ENCODE measurements around the gene GUCY1A2. TPM values are rescaled to one million over a fixed set of nuclear protein-coding genes. Genes with fewer than 3 reads are reported as not detected.

GUCY1A2 gene
- total RNA-seq, 5 donors from 2014 or later (not counting 1 experiment from before 2014, with no cell fraction given): 0.03 to 0.18 (median 0.09) TPM

DNA sequence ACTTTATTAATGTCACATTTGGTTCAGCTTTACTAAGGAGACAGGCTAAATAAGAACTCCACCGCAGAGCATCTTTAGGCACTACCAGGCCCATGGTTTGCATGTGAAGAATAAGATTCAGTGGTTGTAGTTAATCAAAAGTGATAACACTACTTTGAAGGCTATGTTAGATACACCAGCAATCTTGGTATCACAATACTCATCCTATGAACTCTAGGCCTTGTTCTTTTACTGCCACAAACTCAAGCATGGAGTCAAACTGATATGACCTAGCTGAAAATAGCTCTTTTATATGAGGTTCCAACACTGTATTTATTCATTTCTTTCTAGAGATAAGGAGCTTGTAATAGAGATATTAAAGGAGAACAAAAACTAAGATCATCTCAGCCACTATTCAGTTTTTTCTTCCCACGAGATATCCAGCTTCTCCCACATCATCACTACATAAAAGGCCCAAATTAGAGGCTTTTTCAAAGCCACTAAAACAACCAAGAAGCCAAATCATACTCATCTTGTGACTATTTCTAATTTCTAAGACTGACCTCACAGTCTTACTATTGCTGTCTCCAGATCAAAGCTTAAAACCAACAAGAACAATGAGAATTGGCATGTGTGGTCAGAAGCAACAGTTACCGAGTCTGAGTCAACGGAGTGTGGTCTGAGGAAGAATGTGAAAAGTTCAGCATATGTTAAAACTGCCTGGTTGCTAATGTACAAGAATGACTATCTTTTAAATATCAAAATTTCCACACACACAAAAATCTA lies 25.1 kb upstream of the GUCY1A2 start:
- H3K36me3 ChIP-seq (ENCODE audit: control insufficient read depth in 2 of 2, extremely low read depth in 1 of 2, insufficient read depth in 1 of 2, low read length in 1 of 2): no peaks in the 10 kb centered on the region
- ChIA-PET POLR2A (no interaction called here), CTCF (no interaction called here)
- no peak for ATAC-seq (replicated peaks in 1 of 4)
- H3K4me1 Mint-ChIP-seq: no peaks in the 10 kb centered on the region
- no peaks in the 10 kb centered on the region for H3K36me3 Mint-ChIP-seq
- H3K9me3 ChIP-seq: no peaks in the 10 kb centered on the region
- no peaks in the 10 kb centered on the region for H3K27me3 ChIP-seq (replicated peaks in 1 of 2; ENCODE audit: control insufficient read depth in 2 of 2, extremely low read depth in 1 of 2, insufficient read depth in 2 of 2, low read length in 1 of 2)
- H3K27ac ChIP-seq (ENCODE audit: low read length): no peak overlapping the region
- H3K9me3 Mint-ChIP-seq: peaks cover 0 to 8% (median 2%) of the 10 kb centered on the region in 3 donors
- no peak overlapping the region for H3K4me3 Mint-ChIP-seq
- H3K4me3 ChIP-seq (ENCODE audit: control insufficient read depth in 1 of 2, extremely low read depth in 1 of 2, low read length in 1 of 2): no peak overlapping the region
- no peaks in the 10 kb centered on the region for H3K4me1 ChIP-seq (ENCODE audit: control insufficient read depth in 1 of 2, extremely low read depth in 1 of 2, insufficient read depth in 2 of 2, low read length in 2 of 2)
- H3K27ac Mint-ChIP-seq: no peak overlapping the region
- no CpG with 5 or more reads among the region's 4 CpGs for WGBS (ENCODE audit: insufficient coverage)
- DNase-seq: no peak
- no peaks in the 10 kb centered on the region for H3K27me3 Mint-ChIP-seq

DNA sequence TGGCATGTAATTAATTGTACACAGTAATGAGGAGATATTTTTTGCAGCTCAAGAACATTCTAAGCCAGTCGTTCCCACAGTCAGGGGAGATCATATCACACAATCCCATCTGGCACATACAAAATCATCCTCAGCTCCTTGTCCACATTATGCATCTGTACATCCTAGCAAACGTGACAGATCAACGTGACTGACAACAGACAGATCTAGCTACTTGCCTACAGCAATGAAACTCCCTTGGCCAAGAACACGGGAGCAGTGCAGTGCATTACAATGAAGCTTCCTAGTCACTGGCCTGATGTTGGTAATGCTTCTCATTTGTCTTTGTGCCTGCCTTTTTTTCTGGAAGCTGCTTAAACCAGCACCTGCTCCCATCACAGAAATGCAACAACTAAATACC lies 24.5 kb upstream of the GUCY1A2 start:
- Histone ChIP-seq H3K9me3 (no peaks in the 10 kb centered on the region), H3K4me3 (ENCODE audit: control insufficient read depth in 1 of 2, extremely low read depth in 1 of 2, low read length in 1 of 2) (no peak overlapping the region), H3K4me1 (ENCODE audit: control insufficient read depth in 1 of 2, extremely low read depth in 1 of 2, insufficient read depth in 2 of 2, low read length in 2 of 2) (no peaks in the 10 kb centered on the region), H3K27me3 (replicated peaks in 1 of 2; ENCODE audit: control insufficient read depth in 2 of 2, extremely low read depth in 1 of 2, insufficient read depth in 2 of 2, low read length in 1 of 2) (no peaks in the 10 kb centered on the region), H3K36me3 (ENCODE audit: control insufficient read depth in 2 of 2, extremely low read depth in 1 of 2, insufficient read depth in 1 of 2, low read length in 1 of 2) (no peaks in the 10 kb centered on the region), H3K27ac (ENCODE audit: low read length) (no peak overlapping the region)
- H3K9me3 Mint-ChIP-seq: peaks cover 0 to 6% (median 0%) of the 10 kb centered on the region in 3 donors
- POLR2A ChIA-PET: no interaction called here
- WGBS (ENCODE audit: insufficient coverage): 51% methylated on average over 4 of the region's 4 CpGs
- no peaks in the 10 kb centered on the region for H3K36me3 Mint-ChIP-seq
- CTCF ChIA-PET: no interaction called here
- no peak for DNase-seq
- no peaks in the 10 kb centered on the region for H3K4me1 Mint-ChIP-seq
- H3K27me3 Mint-ChIP-seq: no peaks in the 10 kb centered on the region
- no peak overlapping the region for H3K27ac Mint-ChIP-seq
- no peak for ATAC-seq (replicated peaks in 1 of 4)
- H3K4me3 Mint-ChIP-seq: no peak overlapping the region

DNA sequence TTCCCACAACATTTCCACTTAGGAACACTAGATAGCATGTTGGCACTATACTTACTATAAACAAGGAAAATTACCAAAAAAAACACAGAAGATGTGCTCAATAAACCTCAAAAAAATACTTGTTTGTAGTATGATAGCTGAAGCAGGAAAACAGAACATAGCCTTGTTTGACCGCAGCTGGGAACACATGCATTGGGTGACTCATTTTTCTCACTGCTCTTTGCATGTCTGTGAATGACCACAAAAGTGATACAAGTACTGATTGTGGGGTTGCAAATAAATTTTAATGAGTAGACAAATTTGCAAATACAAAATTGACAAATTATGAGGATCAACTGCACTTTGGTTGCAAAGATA lies 22.8 kb upstream of the GUCY1A2 start:
- no peak overlapping the region for H3K27ac ChIP-seq (ENCODE audit: low read length)

DNA sequence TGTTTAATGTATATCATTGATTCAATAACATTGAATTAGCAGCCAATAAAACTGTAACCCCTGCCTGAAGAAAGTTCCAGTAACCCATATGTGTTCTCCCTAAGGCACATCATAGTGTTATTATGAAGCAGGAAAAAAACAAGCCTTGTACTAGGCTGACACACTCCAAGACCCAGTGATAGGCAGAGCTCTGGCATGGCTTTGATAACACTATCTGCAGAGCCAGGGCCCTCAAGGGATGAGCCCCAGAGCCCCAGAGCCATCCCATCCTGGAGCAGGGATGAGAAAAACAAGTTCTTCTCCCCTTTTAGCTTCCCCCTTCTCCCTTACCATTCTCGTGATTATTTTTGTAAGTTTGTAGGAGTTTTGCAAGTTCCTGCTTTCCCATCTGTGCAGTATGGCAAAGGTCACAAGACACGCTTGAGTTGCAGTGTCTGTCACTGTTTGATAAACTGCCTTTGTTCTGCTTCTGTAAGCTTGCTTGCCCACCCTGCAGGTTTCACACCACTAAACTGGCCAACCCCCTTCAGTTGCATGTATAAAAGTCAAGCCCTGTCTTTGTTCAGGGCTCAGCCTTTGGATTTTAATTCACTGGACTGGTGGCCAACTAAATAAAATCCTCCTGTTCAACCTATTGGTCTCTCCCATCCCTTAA lies 22.3 kb upstream of the GUCY1A2 start:
- CTCF ChIA-PET: no interaction called here
- Mint-ChIP-seq H3K4me1 (no peaks in the 10 kb centered on the region), H3K27me3 (no peaks in the 10 kb centered on the region), H3K36me3 (no peaks in the 10 kb centered on the region), H3K27ac (no peak overlapping the region), H3K4me3 (no peak overlapping the region), H3K9me3 (peaks cover 0 to 6% (median 0%) of the 10 kb centered on the region in 3 donors)
- Histone ChIP-seq H3K27me3 (replicated peaks in 1 of 2; ENCODE audit: control insufficient read depth in 2 of 2, extremely low read depth in 1 of 2, insufficient read depth in 2 of 2, low read length in 1 of 2) (no peaks in the 10 kb centered on the region), H3K9me3 (no peaks in the 10 kb centered on the region), H3K4me1 (ENCODE audit: control insufficient read depth in 1 of 2, extremely low read depth in 1 of 2, insufficient read depth in 2 of 2, low read length in 2 of 2) (no peaks in the 10 kb centered on the region), H3K27ac (ENCODE audit: low read length) (no peak overlapping the region), H3K4me3 (ENCODE audit: control insufficient read depth in 1 of 2, extremely low read depth in 1 of 2, low read length in 1 of 2) (no peak overlapping the region), H3K36me3 (ENCODE audit: control insufficient read depth in 2 of 2, extremely low read depth in 1 of 2, insufficient read depth in 1 of 2, low read length in 1 of 2) (no peaks in the 10 kb centered on the region)
- no peak for DNase-seq
- POLR2A ChIA-PET: no interaction called here
- WGBS (ENCODE audit: insufficient coverage): 64% methylated on average over 2 of the region's 2 CpGs
- no peak for ATAC-seq (replicated peaks in 1 of 4)

More for the DNA sequence above, 22.8 kb upstream of the GUCY1A2 start:
- H3K4me1 ChIP-seq (ENCODE audit: control insufficient read depth in 1 of 2, extremely low read depth in 1 of 2, insufficient read depth in 2 of 2, low read length in 2 of 2): no peaks in the 10 kb centered on the region
- WGBS (ENCODE audit: insufficient coverage): no CpG with 5 or more reads among the region's 1 CpG
- POLR2A ChIA-PET: no interaction called here
- H3K27ac Mint-ChIP-seq: no peak overlapping the region
- no peak overlapping the region for H3K4me3 Mint-ChIP-seq
- CTCF ChIA-PET: interaction anchor here in 1 of 2 donors (0.6 kb wide), 1 partner anchor 497 kb away, joined by 3 read pairs; no protein-coding TSS in a partner anchor
- H3K27me3 ChIP-seq (replicated peaks in 1 of 2; ENCODE audit: control insufficient read depth in 2 of 2, extremely low read depth in 1 of 2, insufficient read depth in 2 of 2, low read length in 1 of 2): no peaks in the 10 kb centered on the region
- no peaks in the 10 kb centered on the region for H3K9me3 ChIP-seq
- no peaks in the 10 kb centered on the region for H3K36me3 Mint-ChIP-seq
- H3K36me3 ChIP-seq (ENCODE audit: control insufficient read depth in 2 of 2, extremely low read depth in 1 of 2, insufficient read depth in 1 of 2, low read length in 1 of 2): no peaks in the 10 kb centered on the region
- H3K9me3 Mint-ChIP-seq: peaks cover 0 to 6% (median 0%) of the 10 kb centered on the region in 3 donors
- H3K27me3 Mint-ChIP-seq: no peaks in the 10 kb centered on the region
- DNase-seq (no peak), ATAC-seq (replicated peaks in 1 of 4) (no peak)
- H3K4me1 Mint-ChIP-seq: no peaks in the 10 kb centered on the region
- no peak overlapping the region for H3K4me3 ChIP-seq (ENCODE audit: control insufficient read depth in 1 of 2, extremely low read depth in 1 of 2, low read length in 1 of 2)

DNA sequence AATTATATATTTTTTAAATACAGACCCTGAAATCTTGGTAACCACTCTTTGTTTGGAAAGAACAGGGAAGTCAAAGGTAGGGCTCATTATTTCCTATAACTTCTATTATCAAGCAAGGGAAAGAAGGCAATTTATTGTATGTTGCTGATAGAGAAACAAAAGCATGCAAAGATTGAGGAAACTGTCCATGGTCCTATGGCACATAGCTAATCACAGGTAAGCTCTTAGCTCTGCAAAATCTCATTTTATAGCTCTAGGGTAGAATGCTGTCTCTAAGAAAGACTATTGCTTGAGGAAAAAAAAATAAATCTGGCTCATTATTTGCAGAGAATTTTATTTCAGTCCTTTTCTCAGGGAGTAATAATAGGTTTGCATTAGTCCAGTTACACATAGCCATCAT lies 7.4 kb upstream of the GUCY1A2 start:
- no peak overlapping the region for H3K4me3 Mint-ChIP-seq
- peaks cover 0 to 8% of the 10 kb centered on the region in 2 experiments for H3K27me3 ChIP-seq (replicated peaks in 1 of 2; ENCODE audit: control insufficient read depth in 2 of 2, extremely low read depth in 1 of 2, insufficient read depth in 2 of 2, low read length in 1 of 2)
- DNase-seq: no peak

DNA sequence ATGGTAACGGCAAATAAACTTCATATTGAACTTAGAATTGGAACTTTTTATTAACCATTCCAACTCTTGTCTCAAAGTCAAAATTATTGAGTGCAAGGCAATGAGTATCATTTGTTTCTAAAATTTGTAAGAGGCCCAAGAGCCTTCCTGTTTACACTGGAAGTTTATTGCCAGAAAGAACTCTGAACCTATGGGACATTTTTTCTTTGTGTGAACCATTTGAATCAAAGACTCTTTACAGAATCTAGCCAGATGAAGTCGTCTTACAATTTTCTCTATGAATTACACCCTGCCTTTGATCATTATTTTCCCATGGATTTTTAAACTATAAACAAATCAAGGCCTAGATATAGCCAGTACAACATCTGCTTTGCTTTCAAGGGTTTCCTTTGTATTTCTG lies 2.3 kb upstream of the GUCY1A2 start:
- WGBS (ENCODE audit: insufficient coverage): 67% methylated on average over 1 of the region's 2 CpGs
- H3K36me3 Mint-ChIP-seq: no peaks in the 10 kb centered on the region
- peaks cover 11 to 18% of the 10 kb centered on the region in 2 experiments for H3K27me3 ChIP-seq (replicated peaks in 1 of 2; ENCODE audit: control insufficient read depth in 2 of 2, extremely low read depth in 1 of 2, insufficient read depth in 2 of 2, low read length in 1 of 2)
- no peak for DNase-seq
- no peak overlapping the region for H3K27ac Mint-ChIP-seq
- no peaks in the 10 kb centered on the region for H3K9me3 ChIP-seq
- ATAC-seq (replicated peaks in 1 of 4): no peak
- H3K27me3 Mint-ChIP-seq: peaks cover 30 to 38% of the 10 kb centered on the region in 2 donors
- peaks cover 3 to 7% (median 6%) of the 10 kb centered on the region in 3 donors for H3K4me1 Mint-ChIP-seq
- ChIA-PET POLR2A (no interaction called here), CTCF (no interaction called here)
- no peaks in the 10 kb centered on the region for H3K36me3 ChIP-seq (ENCODE audit: control insufficient read depth in 2 of 2, extremely low read depth in 1 of 2, insufficient read depth in 1 of 2, low read length in 1 of 2)
- H3K27ac ChIP-seq (ENCODE audit: low read length): no peak overlapping the region
- no peak overlapping the region for H3K4me3 ChIP-seq (ENCODE audit: control insufficient read depth in 1 of 2, extremely low read depth in 1 of 2, low read length in 1 of 2)
- H3K4me3 Mint-ChIP-seq: no peak overlapping the region
- H3K4me1 ChIP-seq (ENCODE audit: control insufficient read depth in 1 of 2, extremely low read depth in 1 of 2, insufficient read depth in 2 of 2, low read length in 2 of 2): no peaks in the 10 kb centered on the region
- H3K9me3 Mint-ChIP-seq: peaks cover 0 to 2% (median 0%) of the 10 kb centered on the region in 3 donors

More for the DNA sequence above, 7.4 kb upstream of the GUCY1A2 start:
- H3K4me3 ChIP-seq (ENCODE audit: control insufficient read depth in 1 of 2, extremely low read depth in 1 of 2, low read length in 1 of 2): no peak overlapping the region
- ChIA-PET POLR2A (no interaction called here), CTCF (no interaction called here)
- peaks cover 3 to 8% of the 10 kb centered on the region in 2 donors for H3K27me3 Mint-ChIP-seq
- H3K27ac Mint-ChIP-seq: no peak overlapping the region
- no peaks in the 10 kb centered on the region for H3K4me1 Mint-ChIP-seq
- no peaks in the 10 kb centered on the region for H3K9me3 ChIP-seq
- H3K9me3 Mint-ChIP-seq: peaks cover 0 to 8% (median 8%) of the 10 kb centered on the region in 3 donors
- no peaks in the 10 kb centered on the region for H3K36me3 ChIP-seq (ENCODE audit: control insufficient read depth in 2 of 2, extremely low read depth in 1 of 2, insufficient read depth in 1 of 2, low read length in 1 of 2)
- no peak for ATAC-seq (replicated peaks in 1 of 4)
- no peak overlapping the region for H3K27ac ChIP-seq (ENCODE audit: low read length)
- no peaks in the 10 kb centered on the region for H3K4me1 ChIP-seq (ENCODE audit: control insufficient read depth in 1 of 2, extremely low read depth in 1 of 2, insufficient read depth in 2 of 2, low read length in 2 of 2)
- no peaks in the 10 kb centered on the region for H3K36me3 Mint-ChIP-seq
